ENCODE data around the gene EIF3A.

The EIF3A gene

DNA sequence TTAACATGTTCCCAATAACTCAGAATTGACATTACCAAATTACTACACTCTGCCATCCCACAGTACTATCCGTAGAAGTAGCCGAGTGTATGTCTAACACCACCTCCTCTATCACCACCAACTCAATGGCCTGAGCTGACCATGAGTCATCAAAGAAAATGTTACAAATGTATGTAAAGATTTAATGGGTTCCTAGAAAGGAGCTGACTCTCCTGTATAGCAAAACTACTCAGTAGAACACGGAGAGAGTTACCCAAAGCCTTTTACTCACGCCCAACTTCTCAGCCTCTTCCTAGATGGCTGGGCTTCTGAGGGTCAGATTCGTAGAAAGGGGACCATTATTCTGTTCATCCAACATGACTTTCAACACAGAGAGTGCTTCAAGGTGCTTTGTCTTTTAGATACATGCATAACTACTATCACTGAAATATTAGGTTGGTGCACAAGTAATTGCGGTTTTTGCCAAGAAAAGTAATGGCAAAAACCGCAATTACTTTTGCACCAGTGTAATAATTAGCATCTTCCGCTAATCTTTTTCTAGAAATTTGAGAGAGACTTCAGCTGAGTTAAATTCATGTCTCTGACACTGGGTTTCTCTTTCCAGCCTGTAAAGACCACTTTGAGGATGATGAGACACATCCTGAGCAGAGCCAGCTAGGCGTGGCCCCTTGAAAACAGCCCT lies 75.1 kb downstream of the EIF3A start:
- DNase-seq = no peak

GRCh38 chr10:119003572-119004289 lies 76.9 kb downstream of the EIF3A start:
- DNase-seq = no peak

GRCh38 chr10:119001717-119002500 lies 78.7 kb downstream of the EIF3A start:
- no peak for DNase-seq

GRCh38 chr10:118998183-118998582 lies 82.4 kb downstream of the EIF3A start:
- DNase-seq = no peak

GRCh38 chr10:118997379-118997778 lies 83.2 kb downstream of the EIF3A start:
- DNase-seq = no peak

DNA sequence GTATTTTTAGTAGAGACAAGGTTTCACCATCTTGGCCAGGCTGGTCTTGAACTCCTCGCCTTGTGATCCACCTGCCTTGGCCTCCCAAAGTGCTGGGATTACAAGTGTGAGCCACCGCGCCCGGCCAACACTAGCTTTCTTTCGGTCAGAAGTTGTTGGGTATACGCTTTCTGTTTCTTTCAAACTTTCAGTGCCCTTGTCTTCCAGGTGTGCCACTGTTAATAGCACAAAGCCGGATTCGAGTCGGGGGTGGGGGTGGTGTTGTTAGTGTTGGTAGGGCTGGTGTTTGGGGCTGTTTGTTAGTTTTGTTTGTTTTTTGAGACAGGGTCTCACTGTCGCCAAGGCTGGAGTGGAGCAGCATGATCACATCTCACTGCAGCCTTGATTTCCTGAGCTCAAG lies 84.9 kb downstream of the EIF3A start:
- DNase-seq = no peak

DNA sequence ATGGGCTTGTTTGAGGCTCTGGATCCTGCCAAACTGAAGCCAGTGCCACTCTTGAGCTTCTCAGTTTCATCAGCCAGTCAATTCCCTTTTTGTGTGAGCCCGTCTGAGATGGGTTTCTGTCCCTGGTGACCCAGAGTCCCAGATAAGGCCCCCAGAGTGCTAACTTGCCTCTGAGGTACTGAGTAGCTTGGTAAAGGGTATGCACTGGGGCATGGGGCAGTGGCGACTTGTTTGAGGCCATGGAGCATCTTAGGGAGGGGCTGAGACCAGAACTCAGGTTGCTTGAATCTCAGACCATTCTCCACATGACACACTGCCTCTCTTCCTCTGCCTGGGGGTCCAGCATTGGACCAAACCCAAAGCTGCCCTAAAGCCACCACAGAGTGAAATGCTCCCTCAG lies 86.3 kb downstream of the EIF3A start:
- no peak for DNase-seq

- DNase-seq = no peak
Observed at GRCh38 chr10:118993214-118993613, 87.4 kb downstream of the EIF3A start.

GRCh38 chr10:118992496-118992895 lies 88.1 kb downstream of the EIF3A start:
- DNase-seq = no peak

DNA sequence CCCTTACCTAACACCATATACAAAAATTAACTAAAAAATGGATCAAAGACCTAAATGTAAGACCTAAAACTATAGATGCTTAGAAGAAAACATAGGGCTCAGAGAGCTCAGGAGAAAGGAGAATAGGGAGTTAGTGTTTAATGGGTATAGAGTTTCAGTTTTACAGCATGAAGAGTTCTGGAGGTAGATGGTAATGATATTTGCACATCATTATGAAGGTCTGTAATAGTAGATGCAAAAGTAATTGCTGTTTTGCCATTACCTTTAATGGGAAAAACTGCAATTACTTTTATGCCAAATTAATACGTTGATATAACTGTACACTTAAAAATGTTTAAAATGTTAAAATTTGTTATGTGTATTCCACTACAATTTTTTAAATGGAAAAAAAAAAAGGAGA lies 90.3 kb downstream of the EIF3A start:
- no peak for DNase-seq

- no peak for DNase-seq
Observed at GRCh38 chr10:118986815-118987790, 93.5 kb downstream of the EIF3A start.

DNA sequence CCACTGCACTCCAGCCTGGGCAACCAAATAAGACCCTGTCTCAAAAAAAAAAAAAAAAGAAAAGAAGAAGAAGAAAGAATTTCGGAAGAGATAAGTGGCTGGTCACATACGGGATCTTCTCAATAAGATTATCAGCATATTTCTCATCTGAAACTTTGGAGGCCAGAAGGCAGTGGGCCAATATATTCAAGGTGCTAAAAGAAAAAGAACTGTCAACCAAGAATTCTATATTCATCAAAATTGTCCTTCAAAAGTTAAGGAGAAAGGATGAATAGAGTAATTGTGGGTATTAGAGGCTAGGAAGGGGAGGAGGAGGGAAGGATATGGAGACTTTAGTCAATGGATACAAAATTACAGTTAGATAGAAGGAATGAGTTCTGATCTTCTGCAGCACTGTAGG lies 95.0 kb downstream of the EIF3A start:
- no peak for DNase-seq

Data from activated CD4-positive, alpha-beta T cell treated with anti-CD3 and anti-CD28 coated beads, Interleukin-2, amount 50 U/mL, for 48 hours (primary cell).